ENCODE results near the gene PTBP1. TPM values are rescaled to one million over a fixed set of nuclear protein-coding genes. Genes with fewer than 3 reads are reported as not detected.

Gene PTBP1
- polyA plus RNA-seq, 1 donor from 2014 or later: 27.3 TPM

DNA sequence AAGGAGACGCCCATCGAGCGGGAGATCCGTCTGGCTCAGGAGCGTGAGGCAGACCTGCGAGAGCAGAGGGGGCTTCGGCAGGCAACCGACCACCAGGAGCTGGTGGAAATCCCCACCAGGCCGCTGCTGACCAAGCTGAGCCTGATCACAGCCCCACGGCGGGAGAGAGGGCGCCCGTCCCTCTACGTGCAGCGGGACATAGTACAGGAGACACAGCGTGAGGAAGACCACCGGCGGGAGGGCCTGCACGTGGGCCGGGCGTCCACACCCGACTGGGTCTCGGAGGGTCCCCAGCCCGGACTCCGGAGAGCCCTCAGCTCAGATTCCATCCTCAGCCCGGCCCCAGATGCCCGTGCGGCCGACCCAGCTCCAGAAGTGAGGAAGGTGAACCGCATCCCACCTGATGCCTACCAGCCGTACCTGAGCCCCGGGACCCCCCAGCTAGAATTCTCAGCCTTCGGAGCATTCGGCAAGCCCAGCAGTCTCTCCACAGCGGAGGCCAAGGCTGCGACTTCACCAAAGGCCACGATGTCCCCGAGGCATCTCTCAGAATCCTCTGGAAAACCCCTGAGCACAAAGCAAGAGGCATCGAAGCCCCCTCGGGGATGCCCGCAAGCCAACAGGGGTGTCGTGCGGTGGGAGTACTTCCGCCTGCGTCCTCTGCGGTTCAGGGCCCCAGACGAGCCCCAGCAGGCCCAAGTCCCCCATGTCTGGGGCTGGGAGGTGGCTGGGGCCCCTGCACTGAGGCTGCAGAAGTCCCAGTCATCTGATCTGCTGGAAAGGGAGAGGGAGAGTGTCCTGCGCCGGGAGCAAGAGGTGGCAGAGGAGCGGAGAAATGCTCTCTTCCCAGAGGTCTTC is 39.2 kb upstream of the PTBP1 start:
- H3K9ac ChIP-seq (ENCODE audit: low read length): no peak overlapping the region
- H3F3A ChIP-seq (ENCODE audit: insufficient read depth, low read length, poor library complexity, severe bottlenecking): no peaks in the 10 kb centered on the region
- no peak overlapping the region for H3K4me3 ChIP-seq (ENCODE audit: low read length)
- no peak overlapping the region for H3K27ac ChIP-seq (ENCODE audit: low read length)
- no peaks in the 10 kb centered on the region for H4K20me1 ChIP-seq (ENCODE audit: insufficient read depth)
- H3K79me2 ChIP-seq (replicated peaks; ENCODE audit: insufficient read depth, low read length): no peaks in the 10 kb centered on the region
- TF ChIP-seq POLR2AphosphoS5 (IDR thresholded peaks at IDR 0.05): no peak
- TF ChIP-seq MXI1 (conservative IDR thresholded peaks at IDR 0.05; ENCODE audit: poor library complexity, severe bottlenecking): no peak
- TF ChIP-seq CTCF (IDR thresholded peaks at IDR 0.05; ENCODE audit: poor library complexity, severe bottlenecking): no peak
- TF ChIP-seq RAD21 (conservative IDR thresholded peaks at IDR 0.05): no peak
- TF ChIP-seq EP300 (conservative IDR thresholded peaks at IDR 0.05; ENCODE audit: poor library complexity, severe bottlenecking): no peak
- no peak for TF ChIP-seq TAF1 (IDR thresholded peaks at IDR 0.05; ENCODE audit: low read depth)
- TF ChIP-seq, protein P1, sequence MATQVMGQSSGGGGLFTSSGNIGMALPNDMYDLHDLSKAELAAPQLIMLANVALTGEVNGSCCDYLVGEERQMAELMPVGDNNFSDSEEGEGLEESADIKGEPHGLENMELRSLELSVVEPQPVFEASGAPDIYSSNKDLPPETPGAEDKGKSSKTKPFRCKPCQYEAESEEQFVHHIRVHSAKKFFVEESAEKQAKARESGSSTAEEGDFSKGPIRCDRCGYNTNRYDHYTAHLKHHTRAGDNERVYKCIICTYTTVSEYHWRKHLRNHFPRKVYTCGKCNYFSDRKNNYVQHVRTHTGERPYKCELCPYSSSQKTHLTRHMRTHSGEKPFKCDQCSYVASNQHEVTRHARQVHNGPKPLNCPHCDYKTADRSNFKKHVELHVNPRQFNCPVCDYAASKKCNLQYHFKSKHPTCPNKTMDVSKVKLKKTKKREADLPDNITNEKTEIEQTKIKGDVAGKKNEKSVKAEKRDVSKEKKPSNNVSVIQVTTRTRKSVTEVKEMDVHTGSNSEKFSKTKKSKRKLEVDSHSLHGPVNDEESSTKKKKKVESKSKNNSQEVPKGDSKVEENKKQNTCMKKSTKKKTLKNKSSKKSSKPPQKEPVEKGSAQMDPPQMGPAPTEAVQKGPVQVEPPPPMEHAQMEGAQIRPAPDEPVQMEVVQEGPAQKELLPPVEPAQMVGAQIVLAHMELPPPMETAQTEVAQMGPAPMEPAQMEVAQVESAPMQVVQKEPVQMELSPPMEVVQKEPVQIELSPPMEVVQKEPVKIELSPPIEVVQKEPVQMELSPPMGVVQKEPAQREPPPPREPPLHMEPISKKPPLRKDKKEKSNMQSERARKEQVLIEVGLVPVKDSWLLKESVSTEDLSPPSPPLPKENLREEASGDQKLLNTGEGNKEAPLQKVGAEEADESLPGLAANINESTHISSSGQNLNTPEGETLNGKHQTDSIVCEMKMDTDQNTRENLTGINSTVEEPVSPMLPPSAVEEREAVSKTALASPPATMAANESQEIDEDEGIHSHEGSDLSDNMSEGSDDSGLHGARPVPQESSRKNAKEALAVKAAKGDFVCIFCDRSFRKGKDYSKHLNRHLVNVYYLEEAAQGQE (IDR thresholded peaks at IDR 0.05; ENCODE audit: borderline replicate concordance): no peak
- no peak for TF ChIP-seq EZH2 (IDR thresholded peaks at IDR 0.05; ENCODE audit: borderline replicate concordance, insufficient read depth, low read length, poor library complexity, severe bottlenecking)
- no peaks in the 10 kb centered on the region for H3K9me3 ChIP-seq (ENCODE audit: low read length)
- no peaks in the 10 kb centered on the region for H3K9me2 ChIP-seq (ENCODE audit: insufficient read depth, low read length)
- no peak overlapping the region for H3K4me2 ChIP-seq (ENCODE audit: low read length)
- no peaks in the 10 kb centered on the region for H3K36me3 ChIP-seq (ENCODE audit: insufficient read depth, low read length)
- H3K27me3 ChIP-seq (ENCODE audit: insufficient read depth, low read depth, low read length): no peaks in the 10 kb centered on the region
- H2AFZ ChIP-seq (ENCODE audit: low read depth, low read length): no peak overlapping the region

DNA sequence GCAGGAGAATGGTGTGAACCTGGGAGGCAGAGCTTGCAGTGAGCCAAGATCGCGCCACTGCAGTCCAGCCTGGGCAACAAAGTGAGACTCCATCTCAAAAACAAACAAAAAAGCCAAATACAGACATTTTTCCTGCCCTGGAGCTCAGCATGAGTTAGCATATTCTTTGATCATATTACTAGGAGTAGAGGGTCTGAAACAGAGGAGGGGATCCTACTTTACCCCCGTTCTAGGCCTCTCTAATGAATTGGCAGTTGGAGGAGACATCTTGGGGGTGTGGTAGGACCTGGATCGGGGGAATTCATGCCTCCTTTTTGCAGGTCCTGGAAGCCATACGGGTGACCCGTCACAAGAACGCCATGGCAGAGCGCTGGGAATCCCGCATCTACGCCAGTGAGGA is 34.1 kb upstream of the PTBP1 start:
- Histone ChIP-seq H3F3A (ENCODE audit: insufficient read depth, low read length, poor library complexity, severe bottlenecking) (no peaks in the 10 kb centered on the region), H3K27me3 (ENCODE audit: insufficient read depth, low read depth, low read length) (no peaks in the 10 kb centered on the region), H3K27ac (ENCODE audit: low read length) (no peak overlapping the region), H3K36me3 (ENCODE audit: insufficient read depth, low read length) (no peaks in the 10 kb centered on the region), H3K4me2 (ENCODE audit: low read length) (no peak overlapping the region), H3K4me3 (ENCODE audit: low read length) (no peak overlapping the region), H3K9me3 (ENCODE audit: low read length) (no peaks in the 10 kb centered on the region), H4K20me1 (ENCODE audit: insufficient read depth) (no peaks in the 10 kb centered on the region), H3K79me2 (replicated peaks; ENCODE audit: insufficient read depth, low read length) (no peaks in the 10 kb centered on the region), H3K9ac (ENCODE audit: low read length) (no peak overlapping the region), H3K9me2 (ENCODE audit: insufficient read depth, low read length) (no peaks in the 10 kb centered on the region), H2AFZ (ENCODE audit: low read depth, low read length) (no peak overlapping the region)
- TF ChIP-seq, protein P1 (IDR thresholded peaks at IDR 0.05; ENCODE audit: borderline replicate concordance): no peak
- no peak for TF ChIP-seq RAD21 (conservative IDR thresholded peaks at IDR 0.05)
- no peak for TF ChIP-seq TAF1 (IDR thresholded peaks at IDR 0.05; ENCODE audit: low read depth)
- TF ChIP-seq MXI1 (conservative IDR thresholded peaks at IDR 0.05; ENCODE audit: poor library complexity, severe bottlenecking): no peak
- no peak for TF ChIP-seq POLR2AphosphoS5 (IDR thresholded peaks at IDR 0.05)
- TF ChIP-seq EP300 (conservative IDR thresholded peaks at IDR 0.05; ENCODE audit: poor library complexity, severe bottlenecking): no peak
- TF ChIP-seq SMC3 (conservative IDR thresholded peaks at IDR 0.05; ENCODE audit: poor library complexity): no peak
- no peak for TF ChIP-seq EZH2 (IDR thresholded peaks at IDR 0.05; ENCODE audit: borderline replicate concordance, insufficient read depth, low read length, poor library complexity, severe bottlenecking)
- TF ChIP-seq CTCF (IDR thresholded peaks at IDR 0.05; ENCODE audit: poor library complexity, severe bottlenecking): no peak
